GM10248 (cell line): ENCODE data around the gene PLA2G2A.

ENCODE experiments used
- CTCF ChIA-PET: fragments of 300-600 bp; sonication (Branson Sonifier 250); formaldehyde crosslinking; extraction: SDS; loops from one replicate; lab custom pipeline; 2021; ENCODE audit warnings: antibody characterized with exemption; lab: Yijun Ruan, JAX
- POLR2A ChIA-PET: fragments of 350-650 bp; sonication (Branson Sonifier 250); formaldehyde crosslinking; extraction: SDS; loops from one replicate; lab custom pipeline; 2020; ENCODE audit warnings: antibody characterized with exemption; lab: Yijun Ruan, JAX
- DNase-seq: peaks from one replicate; pipeline ENCODE4 v3.0.0; 2012; ENCODE audit errors: extremely low spot score
- TF ChIP-seq, protein P1 (sequence below): IDR thresholded peaks from 2 replicates; pipeline ENCODE4 v1.5.1; 2012; ENCODE audit warnings: mild to moderate bottlenecking, low read depth; ENCODE audit errors: extremely low read depth, missing control alignments, control extremely low read depth

Gene PLA2G2A

DNA sequence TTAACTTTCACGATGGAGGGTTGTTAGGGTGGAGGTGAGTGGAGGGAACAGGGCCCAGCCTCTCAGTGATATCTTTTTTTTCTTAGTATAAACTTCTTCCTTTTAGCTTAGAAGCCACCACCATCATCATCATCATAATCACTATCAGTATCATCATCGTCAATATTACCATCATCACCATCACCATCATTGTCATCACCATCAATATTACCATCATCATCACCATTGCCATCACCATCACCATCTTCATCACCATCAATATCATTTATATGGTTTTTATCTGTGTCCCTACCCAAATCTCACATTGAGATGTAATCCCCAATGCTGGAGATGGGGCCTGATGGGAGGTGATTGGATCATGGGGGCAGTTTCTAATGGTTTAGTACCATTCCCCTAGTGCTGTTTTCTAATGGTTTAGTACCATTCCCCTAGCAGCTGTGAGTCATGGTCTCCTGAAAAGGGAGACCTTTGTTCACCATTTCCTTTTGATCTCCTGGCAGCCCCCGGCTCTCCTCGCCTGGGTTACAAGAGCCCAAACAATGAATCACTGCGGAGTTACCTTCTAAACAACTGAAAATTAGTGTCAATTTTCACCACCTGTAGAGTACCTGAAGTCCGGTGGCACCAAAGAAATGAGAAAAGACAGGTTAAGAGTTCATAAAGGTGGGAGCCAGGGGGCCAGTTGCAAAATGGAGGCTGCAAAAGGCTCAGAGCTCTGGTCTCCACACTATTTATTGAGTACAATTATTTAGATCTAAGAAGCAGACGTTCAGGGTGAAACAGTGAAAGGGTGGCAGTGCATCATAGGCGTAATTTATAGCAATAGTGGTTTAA, 52.9 kb downstream of the PLA2G2A start:
- DNase-seq = no peak
- TF ChIP-seq, protein P1, sequence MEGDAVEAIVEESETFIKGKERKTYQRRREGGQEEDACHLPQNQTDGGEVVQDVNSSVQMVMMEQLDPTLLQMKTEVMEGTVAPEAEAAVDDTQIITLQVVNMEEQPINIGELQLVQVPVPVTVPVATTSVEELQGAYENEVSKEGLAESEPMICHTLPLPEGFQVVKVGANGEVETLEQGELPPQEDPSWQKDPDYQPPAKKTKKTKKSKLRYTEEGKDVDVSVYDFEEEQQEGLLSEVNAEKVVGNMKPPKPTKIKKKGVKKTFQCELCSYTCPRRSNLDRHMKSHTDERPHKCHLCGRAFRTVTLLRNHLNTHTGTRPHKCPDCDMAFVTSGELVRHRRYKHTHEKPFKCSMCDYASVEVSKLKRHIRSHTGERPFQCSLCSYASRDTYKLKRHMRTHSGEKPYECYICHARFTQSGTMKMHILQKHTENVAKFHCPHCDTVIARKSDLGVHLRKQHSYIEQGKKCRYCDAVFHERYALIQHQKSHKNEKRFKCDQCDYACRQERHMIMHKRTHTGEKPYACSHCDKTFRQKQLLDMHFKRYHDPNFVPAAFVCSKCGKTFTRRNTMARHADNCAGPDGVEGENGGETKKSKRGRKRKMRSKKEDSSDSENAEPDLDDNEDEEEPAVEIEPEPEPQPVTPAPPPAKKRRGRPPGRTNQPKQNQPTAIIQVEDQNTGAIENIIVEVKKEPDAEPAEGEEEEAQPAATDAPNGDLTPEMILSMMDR = no peak
- POLR2A ChIA-PET = no interaction called here
- CTCF ChIA-PET = interaction anchor here (0.7 to 0.9 kb wide), 2 partner anchors 21 to 24 kb away, joined by 3 read pairs; no protein-coding TSS in a partner anchor
